RWPE2 (cell line): ENCODE results near the gene FAM131A.

Experiments used
- ATAC-seq: fragments of 200-7000 bp; cut with Tn5 transposase; 3 replicates; pipeline ENCODE4 v1.9.1; 2021; ENCODE audit warnings: low read depth
- DNase-seq: peaks from one replicate; pipeline ENCODE4 v3.0.0-alpha.2; 2020; ENCODE audit warnings: low spot score
- H3K27ac ChIP-seq: fragments of 450-650 bp; 2 replicates; pipeline ENCODE4 v1.5.1; 2017; ENCODE audit warnings: mild to moderate bottlenecking; ENCODE audit not compliant: poor library complexity, severe bottlenecking
- H3K27me3 ChIP-seq: fragments of 250-450 bp; sonication (Bioruptor Pico); 2 replicates; pipeline ENCODE4 v1.5.1; 2021; ENCODE audit warnings: mild to moderate bottlenecking, moderate library complexity; ENCODE audit not compliant: insufficient read depth, poor library complexity, severe bottlenecking
- H3K36me3 ChIP-seq: fragments of 250-450 bp; sonication (Bioruptor Pico); 2 replicates; pipeline ENCODE4 v1.5.1; 2020; ENCODE audit warnings: low read depth, mild to moderate bottlenecking, moderate library complexity
- H3K4me1 ChIP-seq: fragments of 250-450 bp; sonication (Bioruptor Pico); 2 replicates; pipeline ENCODE4 v1.5.1; 2021; ENCODE audit warnings: mild to moderate bottlenecking, moderate library complexity; ENCODE audit not compliant: insufficient read depth, poor library complexity, severe bottlenecking
- H3K4me3 ChIP-seq: fragments of 250-450 bp; sonication (Bioruptor Pico); 2 replicates; pipeline ENCODE4 v1.5.1; 2021; ENCODE audit warnings: mild to moderate bottlenecking, moderate library complexity; ENCODE audit not compliant: severe bottlenecking
- H3K9me3 ChIP-seq: fragments of 250-450 bp; sonication (Bioruptor Pico); 2 replicates; pipeline ENCODE4 v1.5.1; 2021; ENCODE audit warnings: mild to moderate bottlenecking, moderate library complexity; ENCODE audit not compliant: severe bottlenecking
- TF ChIP-seq, protein P1 (sequence below): fragments of 450-650 bp; IDR thresholded peaks from one replicate; pipeline ENCODE4 v1.5.1; 2017; ENCODE audit warnings: mild to moderate bottlenecking, moderate library complexity; ENCODE audit not compliant: poor library complexity, severe bottlenecking

The FAM131A gene

GRCh38 chr3:184322731-184323487 lies 14.5 kb upstream of the FAM131A start:
- DNase-seq, result no peak

GRCh38 chr3:184323696-184324095 lies 13.7 kb upstream of the FAM131A start:
- Histone ChIP-seq H3K4me1 (peaks cover 13% of the 10 kb centered on the region), H3K9me3 (no peaks in the 10 kb centered on the region), H3K36me3 (peaks cover 94% of the 10 kb centered on the region), H3K27ac (no peak overlapping the region), H3K27me3 (no peaks in the 10 kb centered on the region), H3K4me3 (no peak overlapping the region)
- DNase-seq, result no peak
- TF ChIP-seq, protein P1, sequence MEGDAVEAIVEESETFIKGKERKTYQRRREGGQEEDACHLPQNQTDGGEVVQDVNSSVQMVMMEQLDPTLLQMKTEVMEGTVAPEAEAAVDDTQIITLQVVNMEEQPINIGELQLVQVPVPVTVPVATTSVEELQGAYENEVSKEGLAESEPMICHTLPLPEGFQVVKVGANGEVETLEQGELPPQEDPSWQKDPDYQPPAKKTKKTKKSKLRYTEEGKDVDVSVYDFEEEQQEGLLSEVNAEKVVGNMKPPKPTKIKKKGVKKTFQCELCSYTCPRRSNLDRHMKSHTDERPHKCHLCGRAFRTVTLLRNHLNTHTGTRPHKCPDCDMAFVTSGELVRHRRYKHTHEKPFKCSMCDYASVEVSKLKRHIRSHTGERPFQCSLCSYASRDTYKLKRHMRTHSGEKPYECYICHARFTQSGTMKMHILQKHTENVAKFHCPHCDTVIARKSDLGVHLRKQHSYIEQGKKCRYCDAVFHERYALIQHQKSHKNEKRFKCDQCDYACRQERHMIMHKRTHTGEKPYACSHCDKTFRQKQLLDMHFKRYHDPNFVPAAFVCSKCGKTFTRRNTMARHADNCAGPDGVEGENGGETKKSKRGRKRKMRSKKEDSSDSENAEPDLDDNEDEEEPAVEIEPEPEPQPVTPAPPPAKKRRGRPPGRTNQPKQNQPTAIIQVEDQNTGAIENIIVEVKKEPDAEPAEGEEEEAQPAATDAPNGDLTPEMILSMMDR, result no peak
- ATAC-seq, result no peak

More at GRCh38 chr3:184322731-184323487, 14.5 kb upstream of the FAM131A start:
- no peak overlapping the region for H3K27ac ChIP-seq
- peaks cover 13% of the 10 kb centered on the region for H3K4me1 ChIP-seq
- H3K4me3 ChIP-seq, result no peak overlapping the region
- no peaks in the 10 kb centered on the region for H3K9me3 ChIP-seq
- peaks cover 94% of the 10 kb centered on the region for H3K36me3 ChIP-seq
- ATAC-seq, result no peak
- H3K27me3 ChIP-seq, result no peaks in the 10 kb centered on the region
- TF ChIP-seq, protein P1, result no peak

- H3K36me3 ChIP-seq, result peaks cover 100% of the 10 kb centered on the region
- TF ChIP-seq, protein P1, result no peak
- H3K27me3 ChIP-seq, result no peaks in the 10 kb centered on the region
- peaks cover 3% of the 10 kb centered on the region for H3K4me1 ChIP-seq
- H3K9me3 ChIP-seq, result no peaks in the 10 kb centered on the region
- ATAC-seq (no peak), DNase-seq (no peak)
- H3K4me3 ChIP-seq, result no peak overlapping the region
- H3K27ac ChIP-seq, result no peak overlapping the region
Observed at GRCh38 chr3:184325269-184325668, 12.1 kb upstream of the FAM131A start.

DNA sequence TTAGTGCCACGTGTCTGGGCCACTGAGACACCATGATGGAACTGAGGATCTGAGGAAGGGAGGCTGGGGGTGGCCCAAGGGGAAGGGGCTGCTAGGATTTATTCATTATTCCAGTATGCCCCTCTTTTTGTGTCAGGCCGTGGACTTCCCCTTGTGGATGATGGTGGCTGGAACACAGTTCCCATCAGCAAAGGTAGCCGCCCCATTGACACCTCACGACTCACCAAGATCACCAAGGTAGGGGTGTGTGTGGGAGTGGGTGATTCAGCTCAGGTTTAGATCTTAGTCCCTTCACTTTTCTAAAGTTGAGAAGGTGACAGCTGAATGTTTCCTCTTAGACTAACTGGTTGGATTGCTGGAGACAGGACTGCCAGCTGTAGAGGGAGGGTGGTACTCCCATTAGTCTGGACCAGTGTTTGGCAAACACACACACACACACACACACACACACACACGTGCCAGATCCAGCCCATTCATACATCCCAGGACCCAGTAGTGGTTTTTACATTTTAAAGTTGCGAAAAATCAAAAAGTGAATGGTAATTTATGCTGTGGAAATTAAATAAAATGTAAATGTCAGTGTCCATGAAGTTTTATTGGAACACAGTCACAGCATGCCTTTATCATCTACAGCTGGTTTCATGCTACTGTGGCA lies 11.6 kb upstream of the FAM131A start:
- Histone ChIP-seq H3K9me3 (no peaks in the 10 kb centered on the region), H3K4me3 (no peak overlapping the region), H3K27ac (no peak overlapping the region), H3K36me3 (peaks cover 100% of the 10 kb centered on the region), H3K27me3 (no peaks in the 10 kb centered on the region), H3K4me1 (no peaks in the 10 kb centered on the region)
- TF ChIP-seq, protein P1, result no peak
- ATAC-seq, result peak; percentile 35; the same call in 1 of the 3 replicates
- DNase-seq, result no peak

DNA sequence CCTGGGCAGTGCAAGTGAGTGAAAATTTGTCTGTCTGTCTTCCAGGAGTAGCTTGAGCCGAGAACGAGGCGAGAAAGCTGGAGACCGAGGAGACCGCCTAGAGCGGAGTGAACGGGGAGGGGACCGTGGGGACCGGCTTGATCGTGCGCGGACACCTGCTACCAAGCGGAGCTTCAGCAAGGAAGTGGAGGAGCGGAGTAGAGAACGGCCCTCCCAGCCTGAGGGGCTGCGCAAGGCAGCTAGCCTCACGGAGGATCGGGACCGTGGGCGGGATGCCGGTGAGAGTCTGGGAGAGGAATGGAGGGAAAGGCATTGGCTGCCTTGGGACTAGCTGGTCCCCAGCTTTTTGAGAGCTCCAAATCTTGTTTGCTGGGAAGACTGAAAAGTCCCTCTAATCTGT lies 10.2 kb upstream of the FAM131A start:
- H3K4me3 ChIP-seq, result no peak overlapping the region
- H3K27me3 ChIP-seq, result no peaks in the 10 kb centered on the region
- DNase-seq (no peak), ATAC-seq (no peak)
- H3K9me3 ChIP-seq, result no peaks in the 10 kb centered on the region
- H3K27ac ChIP-seq, result no peak overlapping the region
- peaks cover 6% of the 10 kb centered on the region for H3K4me1 ChIP-seq
- H3K36me3 ChIP-seq, result peaks cover 100% of the 10 kb centered on the region
- TF ChIP-seq, protein P1, result no peak
